Endodermal cell (in vitro differentiated cells): ENCODE data around the gene RAB19. TPM values are rescaled to one million over a fixed set of nuclear protein-coding genes. Genes with fewer than 3 reads are reported as not detected.
"Not testable (repeated sequence)": the region's sequence is repeated elsewhere in the genome, so short reads cannot be mapped to it uniquely, and the experiment has no call there.

Experiments
- DNase-seq: peaks from one replicate; pipeline ENCODE4 v3.0.0-alpha.2; 2017
- H3K27ac ChIP-seq: 2 replicates; pipeline ENCODE4 v1.5.1; 2013; ENCODE audit warnings: mild to moderate bottlenecking, low read depth, low read length, moderate library complexity
- H3K27me3 ChIP-seq: 2 replicates; pipeline ENCODE4 v1.6.1; 2013; ENCODE audit warnings: mild to moderate bottlenecking, low read length, moderate library complexity; ENCODE audit not compliant: insufficient read depth, control insufficient read depth, poor library complexity, severe bottlenecking
- H3K36me3 ChIP-seq: 2 replicates; pipeline ENCODE4 v1.7.0; 2013; ENCODE audit warnings: mild to moderate bottlenecking, low read length, moderate library complexity; ENCODE audit not compliant: control insufficient read depth, insufficient read depth
- H3K4me1 ChIP-seq: one replicate; pipeline ENCODE4 v1.7.0; 2013; ENCODE audit warnings: low read length; ENCODE audit not compliant: control insufficient read depth, insufficient read depth
- H3K4me3 ChIP-seq: 2 replicates; pipeline ENCODE4 v1.5.1; 2013; ENCODE audit warnings: mild to moderate bottlenecking, low read length, moderate library complexity
- H3K9ac ChIP-seq: 2 replicates; pipeline ENCODE4 v1.6.1; 2013; ENCODE audit warnings: mild to moderate bottlenecking, low read length, moderate library complexity; ENCODE audit not compliant: poor library complexity, severe bottlenecking; ENCODE audit errors: extremely low read depth
- H3K9me3 ChIP-seq: 2 replicates; pipeline ENCODE4 v1.6.1; 2013; ENCODE audit warnings: mild to moderate bottlenecking, low read length, moderate library complexity; ENCODE audit not compliant: control insufficient read depth
- H3K27ac Mint-ChIP-seq: 2 replicates; pipeline ENCODE4 v1.8.0; 2020; ENCODE audit warnings: mixed read lengths
- H3K27me3 Mint-ChIP-seq: 2 replicates; pipeline ENCODE4 v1.8.0; 2021; ENCODE audit warnings: mild to moderate bottlenecking, mixed read lengths; ENCODE audit not compliant: insufficient read depth
- H3K36me3 Mint-ChIP-seq: 2 replicates; pipeline ENCODE4 v1.8.0; 2020; ENCODE audit warnings: low read depth, mixed read lengths
- H3K4me1 Mint-ChIP-seq: 2 replicates; pipeline ENCODE4 v1.8.0; 2020; ENCODE audit warnings: mixed read lengths
- H3K4me3 Mint-ChIP-seq: 2 replicates; pipeline ENCODE4 v1.8.0; 2020; ENCODE audit warnings: mild to moderate bottlenecking, moderate library complexity, mixed read lengths
- H3K9me3 Mint-ChIP-seq: 2 replicates; pipeline ENCODE4 v1.8.0; 2020; ENCODE audit warnings: mild to moderate bottlenecking, mixed read lengths
- CTCF ChIP-seq: fragments of 200-600 bp; sonication (generic); conservative IDR thresholded peaks from 2 replicates; pipeline ENCODE4 v1.5.0; 2021; ENCODE audit warnings: antibody characterized with exemption, mild to moderate bottlenecking
- WGBS, 2 experiments: methylation state at CpG; one replicate each; pipeline versions ENCODE4 v1.1.5 to v1.1.7; 2013; ENCODE audit warnings: missing lambda C conversion rate in 2 of 2, mixed read lengths in 1 of 2; ENCODE audit not compliant: insufficient coverage in 1 of 2, insufficient read length in 1 of 2; 5-methylcytosine and 5-hydroxymethylcytosine counted together
- total RNA-seq, 2 donors: library from RNA; stranded (reverse); fragmentation: NEBNext Ultra II Directional in 1 of 2; extraction: Animal tissue kit (Norgen Biotek cat#: 25700) in 1 of 2; gene quantifications; 2 replicates in 1 of 2; 3 replicates in 1 of 2; pipeline ENCODE4 v1.2.1, GENCODE V29; 2021

RAB19 gene
- total RNA-seq, 2 donors from 2014 or later: 5.1 to 5.7 TPM

- Histone ChIP-seq H3K27me3 (no peaks in the 10 kb centered on the region), H3K9me3 (no peaks in the 10 kb centered on the region), H3K4me3 (no peak overlapping the region), H3K4me1 (no peaks in the 10 kb centered on the region), H3K36me3 (no peaks in the 10 kb centered on the region), H3K27ac (no peak overlapping the region), H3K9ac (no peak overlapping the region)
- H3K4me1 Mint-ChIP-seq: peaks cover 3% of the 10 kb centered on the region
- 67 to 94% methylated on average over 1 to 3 of the region's 3 CpGs for WGBS, 2 experiments
- no peaks in the 10 kb centered on the region for H3K27me3 Mint-ChIP-seq
- TF ChIP-seq CTCF: no peak
- no peak overlapping the region for H3K4me3 Mint-ChIP-seq
- H3K36me3 Mint-ChIP-seq: peaks cover 16% of the 10 kb centered on the region
- H3K9me3 Mint-ChIP-seq: peaks cover 3% of the 10 kb centered on the region
- H3K27ac Mint-ChIP-seq: no peak overlapping the region
- DNase-seq: no peak
Observed at GRCh38 chr7:140415361-140415760, 11.5 kb downstream of the RAB19 start.

DNA sequence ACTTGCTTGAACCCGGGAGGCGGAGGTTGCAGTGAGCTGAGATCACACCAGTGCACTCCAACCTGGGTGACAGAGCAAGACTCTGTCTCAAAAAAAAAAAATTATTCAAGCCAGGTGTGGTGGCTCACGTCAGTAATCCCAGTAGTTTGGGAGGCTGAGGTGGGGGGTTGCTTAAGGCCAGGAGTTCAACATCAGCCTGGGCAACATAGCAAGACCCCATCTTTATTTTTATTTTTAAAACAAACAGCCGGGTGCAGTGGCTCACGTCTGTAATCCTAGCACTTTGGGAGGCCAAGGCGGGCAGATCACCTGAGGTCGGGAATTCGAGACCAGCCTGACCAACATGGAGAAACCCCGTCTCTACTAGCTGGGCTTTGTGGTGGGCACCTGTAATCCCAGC, 12.0 kb downstream of the RAB19 start:
- peaks cover 14% of the 10 kb centered on the region for H3K36me3 Mint-ChIP-seq
- H3K27me3 ChIP-seq, H3K27me3 Mint-ChIP-seq, H3K4me3 ChIP-seq, H3K27ac Mint-ChIP-seq, H3K4me3 Mint-ChIP-seq, H3K4me1 Mint-ChIP-seq, H3K36me3 ChIP-seq, H3K9me3 ChIP-seq, H3K27ac ChIP-seq, H3K9me3 Mint-ChIP-seq, H3K4me1 ChIP-seq, DNase-seq, H3K9ac ChIP-seq: not testable (repeated sequence)
- WGBS, 2 experiments: 92 to 100% methylated on average over 7 to 9 of the region's 9 CpGs

- no peak for DNase-seq
- Mint-ChIP-seq H3K4me3 (no peak overlapping the region), H3K4me1 (peaks cover 3% of the 10 kb centered on the region), H3K27ac (no peak overlapping the region), H3K36me3 (peaks cover 9% of the 10 kb centered on the region), H3K9me3 (peaks cover 3% of the 10 kb centered on the region), H3K27me3 (no peaks in the 10 kb centered on the region)
- Histone ChIP-seq H3K4me1 (no peaks in the 10 kb centered on the region), H3K9ac (no peak overlapping the region), H3K9me3 (no peaks in the 10 kb centered on the region), H3K27ac (no peak overlapping the region), H3K36me3 (no peaks in the 10 kb centered on the region), H3K27me3 (no peaks in the 10 kb centered on the region), H3K4me3 (no peak overlapping the region)
- 83 to 93% methylated on average over 3 to 8 of the region's 8 CpGs for WGBS, 2 experiments
- TF ChIP-seq CTCF: no peak
Observed at GRCh38 chr7:140416560-140416959, 12.7 kb downstream of the RAB19 start.

- H3K27me3 Mint-ChIP-seq: no peaks in the 10 kb centered on the region
- WGBS, 2 experiments: 89 to 92% methylated on average over 8 of the region's 8 CpGs
- peaks cover 3% of the 10 kb centered on the region for H3K4me1 Mint-ChIP-seq
- TF ChIP-seq CTCF: no peak
- no peaks in the 10 kb centered on the region for H3K36me3 ChIP-seq
- no peak overlapping the region for H3K4me3 Mint-ChIP-seq
- H3K9me3 Mint-ChIP-seq: peaks cover 3% of the 10 kb centered on the region
- no peaks in the 10 kb centered on the region for H3K9me3 ChIP-seq
- H3K27ac Mint-ChIP-seq: no peak overlapping the region
- DNase-seq: no peak
- H3K27me3 ChIP-seq: no peaks in the 10 kb centered on the region
- no peak overlapping the region for H3K9ac ChIP-seq
- no peak overlapping the region for H3K4me3 ChIP-seq
- peaks cover 4% of the 10 kb centered on the region for H3K36me3 Mint-ChIP-seq
- no peaks in the 10 kb centered on the region for H3K4me1 ChIP-seq
- no peak overlapping the region for H3K27ac ChIP-seq
Observed at GRCh38 chr7:140417456-140418155, 13.7 kb downstream of the RAB19 start.

- 88 to 96% methylated on average over 3 to 5 of the region's 5 CpGs for WGBS, 2 experiments
- not testable (repeated sequence) for H3K9me3 Mint-ChIP-seq, H3K27ac Mint-ChIP-seq
Observed at GRCh38 chr7:140418156-140418472, 14.3 kb downstream of the RAB19 start.

More at GRCh38 chr7:140418156-140418472, 14.3 kb downstream of the RAB19 start:
- H3K9ac ChIP-seq, H3K4me1 Mint-ChIP-seq, H3K27ac ChIP-seq, H3K36me3 ChIP-seq, H3K4me1 ChIP-seq, H3K4me3 ChIP-seq, H3K27me3 Mint-ChIP-seq, H3K36me3 Mint-ChIP-seq, H3K9me3 ChIP-seq, DNase-seq, H3K27me3 ChIP-seq, H3K4me3 Mint-ChIP-seq: not testable (repeated sequence)
